Activated T-helper 1 cell treated with Interleukin-2 at 50 U/mL for 16 hours (primary cell): ENCODE data around the gene ECHS1.

ENCODE experiments used
- DNase-seq: peaks from one replicate; pipeline ENCODE4 v3.0.0-alpha.2; 2020; ENCODE audit warnings: low read depth

ECHS1 gene

DNA sequence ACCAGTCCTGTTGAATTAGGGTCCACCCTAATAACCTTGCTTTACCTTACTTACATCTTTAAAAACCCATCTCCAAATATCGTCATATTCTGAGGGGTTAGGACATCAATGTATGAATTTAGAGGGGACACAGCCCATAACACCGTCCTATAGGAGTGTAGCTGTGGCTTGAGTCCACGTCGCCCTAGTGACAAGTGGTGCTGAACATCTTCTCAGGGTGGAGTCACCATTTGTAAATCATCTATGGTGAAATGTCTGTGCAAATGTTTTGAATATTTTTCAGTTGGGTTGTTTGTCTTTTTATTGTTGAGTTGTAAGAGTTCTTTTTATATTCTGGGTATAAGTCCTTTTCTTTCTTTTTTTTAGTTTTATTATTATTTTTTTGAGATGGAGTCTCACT lies 31.2 kb downstream of the ECHS1 start:
- DNase-seq = no peak

- DNase-seq = no peak
Observed at GRCh38 chr10:133339708-133340380, 33.3 kb downstream of the ECHS1 start.

- DNase-seq = no peak
Observed at GRCh38 chr10:133338080-133339071, 34.8 kb downstream of the ECHS1 start.

DNA sequence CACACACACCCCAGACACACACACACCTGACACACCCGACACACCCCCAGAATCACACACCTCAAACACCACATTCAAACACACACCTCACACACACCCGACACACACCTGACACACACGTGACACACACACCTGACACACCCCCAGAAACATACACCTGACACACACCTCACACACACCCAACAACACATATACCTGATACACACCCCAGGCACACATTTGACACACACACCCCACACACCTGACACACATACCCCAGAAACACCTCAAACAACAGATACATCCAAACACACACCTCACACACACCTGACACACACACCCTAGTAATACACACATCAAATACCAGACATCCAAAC lies 35.8 kb downstream of the ECHS1 start:
- no peak for DNase-seq

GRCh38 chr10:133336577-133337369 lies 36.4 kb downstream of the ECHS1 start, which contains the start of gene CALY:
Gene CALY, minus strand, starts transcription at chr10:133336896. Its CDS starts 7,907 bp downstream, at chr10:133328989.
- DNase-seq = peak; percentile 87

GRCh38 chr10:133336118-133336576 lies 37.0 kb downstream of the ECHS1 start:
- no peak for DNase-seq

- peak; percentile 69 for DNase-seq
Observed at GRCh38 chr10:133335246-133336117, 37.7 kb downstream of the ECHS1 start.

DNA sequence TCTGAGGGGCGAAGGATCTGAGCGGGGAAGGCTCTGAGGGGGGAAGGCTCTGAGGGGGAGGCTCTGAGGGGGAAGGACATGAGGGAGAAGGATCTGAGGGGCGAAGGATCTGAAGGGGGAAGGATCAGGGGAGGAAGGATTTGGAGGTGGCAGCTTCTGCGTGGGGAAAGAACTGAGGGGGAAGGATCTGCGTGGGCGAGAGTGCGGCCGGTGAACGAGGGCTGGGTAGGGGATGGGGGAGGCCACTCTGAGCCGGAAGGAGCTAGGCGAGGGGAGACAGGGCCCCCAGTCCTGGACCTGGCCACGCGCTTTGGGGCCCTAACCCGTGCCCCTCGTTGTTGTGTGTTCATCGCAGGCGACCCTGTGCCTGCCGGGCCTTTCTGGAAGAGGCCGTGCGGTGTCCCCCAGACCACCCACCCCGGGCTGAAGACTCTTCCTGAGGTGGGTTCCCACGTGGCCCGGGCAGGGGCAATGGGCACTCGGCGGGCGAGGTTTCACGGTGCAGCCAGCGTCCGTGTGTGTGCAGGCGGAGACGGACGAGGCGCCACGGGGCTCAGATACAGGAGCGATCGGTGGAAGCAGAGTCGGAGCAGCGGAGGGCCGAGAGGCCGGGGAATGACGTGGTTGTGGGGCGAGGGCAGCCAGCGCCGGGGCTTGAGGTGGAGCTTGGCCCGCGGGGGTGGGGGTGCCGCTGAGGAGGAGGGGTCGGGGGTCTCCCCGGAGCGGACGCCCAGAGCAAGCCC lies 38.5 kb downstream of the ECHS1 start:
- DNase-seq = no peak

- DNase-seq = no peak
Observed at GRCh38 chr10:133332936-133333699, 40.0 kb downstream of the ECHS1 start.

DNA sequence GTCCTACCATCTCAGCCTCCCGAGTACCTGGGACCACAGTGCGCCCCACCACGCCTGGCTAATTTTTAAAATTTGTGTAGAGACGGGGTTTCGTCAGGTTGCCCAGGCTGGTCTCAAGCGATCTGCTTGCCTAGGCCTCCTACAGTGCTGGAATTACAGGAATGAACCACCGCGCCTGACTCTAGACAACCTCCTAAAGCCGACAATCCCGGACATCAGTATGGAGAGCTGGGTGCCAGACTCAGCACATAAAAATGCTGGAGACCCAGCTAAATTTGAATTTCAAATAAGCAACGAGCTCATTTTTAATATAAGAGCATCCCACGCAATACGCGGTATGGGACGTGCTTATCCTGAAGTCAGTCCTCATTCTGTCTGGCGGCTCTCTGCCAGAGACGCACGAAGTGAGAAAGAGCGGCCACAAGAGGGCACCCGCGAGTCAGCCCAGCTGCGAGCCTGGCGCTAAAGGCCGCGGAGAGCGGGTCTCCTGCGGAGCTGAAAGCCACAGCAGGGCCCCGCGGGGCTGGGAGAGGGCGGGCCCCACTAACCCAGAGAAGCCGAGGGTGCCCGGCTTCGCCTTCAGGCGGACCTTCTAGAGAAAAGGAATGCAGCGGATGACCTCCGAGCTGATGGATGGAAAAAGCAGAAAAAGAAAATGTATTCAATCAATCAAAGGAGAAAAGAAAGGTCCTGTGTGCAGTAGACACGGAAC lies 43.5 kb downstream of the ECHS1 start:
- peak; percentile 76 for DNase-seq

DNA sequence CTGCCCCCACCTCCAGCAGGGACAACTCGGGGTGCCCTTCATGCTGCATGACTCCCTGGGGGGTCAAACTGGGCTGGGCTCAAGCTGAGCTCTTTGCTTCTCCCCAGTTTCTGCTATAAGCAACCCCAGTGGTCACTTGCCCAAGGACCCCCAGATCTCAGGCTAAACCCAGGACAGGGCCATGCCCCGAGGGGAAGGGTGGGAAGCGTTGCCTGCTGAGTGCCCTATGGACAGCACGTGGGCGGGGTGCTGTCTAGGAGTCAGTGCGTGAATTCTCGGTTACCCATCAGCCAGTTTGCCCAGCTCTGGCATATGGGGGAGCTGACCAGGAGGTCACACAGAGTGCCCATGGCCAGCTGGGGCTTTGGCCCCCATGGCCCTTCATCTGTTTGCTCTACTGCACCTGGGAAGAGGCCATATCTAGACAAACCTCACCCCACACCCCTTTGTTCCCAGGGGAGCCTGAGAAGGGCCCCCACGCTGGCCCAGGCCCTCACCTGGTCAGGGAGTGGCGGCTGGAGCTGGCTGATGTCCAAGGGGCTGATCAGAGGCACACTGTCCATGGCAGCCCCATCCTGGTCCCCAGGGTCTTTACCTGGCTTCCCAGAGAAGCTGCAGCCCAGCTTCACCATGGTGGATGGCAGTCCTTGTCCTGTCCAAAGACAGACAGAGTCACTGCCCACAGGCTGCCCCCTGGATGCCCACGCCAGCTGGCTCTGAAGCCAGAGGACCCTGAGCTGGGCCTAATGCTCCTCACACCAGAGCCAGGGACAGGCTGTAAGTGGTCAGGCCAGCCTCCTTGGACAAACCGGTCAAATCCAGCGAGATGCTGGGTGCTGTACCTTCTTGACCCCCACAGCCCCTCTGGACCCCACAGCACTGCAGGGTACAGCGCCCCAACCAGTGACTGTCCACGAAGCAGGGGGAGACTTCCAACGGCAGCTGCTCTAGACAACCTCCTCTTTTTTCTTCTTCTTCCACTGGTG lies 44.5 kb downstream of the ECHS1 start:
- no peak for DNase-seq

DNA sequence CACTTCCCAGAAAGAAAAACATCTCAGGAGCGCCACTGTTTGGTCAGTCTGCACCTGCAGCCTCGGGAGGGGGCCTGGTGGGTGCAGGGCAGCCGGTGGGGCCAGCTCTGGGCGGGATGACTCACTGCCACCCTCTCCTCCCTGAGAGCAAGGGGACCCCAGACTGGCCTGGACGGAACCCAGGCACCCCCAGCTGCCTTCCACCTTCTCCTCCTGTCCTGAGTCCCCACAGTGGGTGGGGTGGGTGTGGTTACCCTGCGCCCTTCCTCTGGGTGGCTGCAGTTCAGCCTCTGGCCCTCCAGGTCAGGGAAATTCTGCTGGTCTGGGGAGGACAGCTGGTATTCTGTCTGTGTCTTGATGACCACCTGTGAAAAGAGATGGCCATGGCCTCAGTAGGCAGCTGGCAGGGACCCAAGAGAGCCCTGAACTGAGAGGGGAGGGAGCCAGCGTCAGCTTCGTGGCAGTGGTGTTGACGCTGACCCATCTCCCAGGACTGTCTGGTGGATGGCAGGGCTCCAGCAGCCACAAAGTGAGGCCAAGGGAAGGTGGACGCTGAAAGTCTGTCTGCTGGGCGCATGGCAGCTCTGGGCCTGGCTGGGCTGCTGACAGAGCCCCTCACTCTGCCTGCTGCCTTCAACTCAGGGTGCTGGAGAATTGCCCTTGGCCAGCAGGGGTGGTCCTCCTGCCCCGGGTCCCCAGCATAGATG lies 45.4 kb downstream of the ECHS1 start:
- no peak for DNase-seq

DNA sequence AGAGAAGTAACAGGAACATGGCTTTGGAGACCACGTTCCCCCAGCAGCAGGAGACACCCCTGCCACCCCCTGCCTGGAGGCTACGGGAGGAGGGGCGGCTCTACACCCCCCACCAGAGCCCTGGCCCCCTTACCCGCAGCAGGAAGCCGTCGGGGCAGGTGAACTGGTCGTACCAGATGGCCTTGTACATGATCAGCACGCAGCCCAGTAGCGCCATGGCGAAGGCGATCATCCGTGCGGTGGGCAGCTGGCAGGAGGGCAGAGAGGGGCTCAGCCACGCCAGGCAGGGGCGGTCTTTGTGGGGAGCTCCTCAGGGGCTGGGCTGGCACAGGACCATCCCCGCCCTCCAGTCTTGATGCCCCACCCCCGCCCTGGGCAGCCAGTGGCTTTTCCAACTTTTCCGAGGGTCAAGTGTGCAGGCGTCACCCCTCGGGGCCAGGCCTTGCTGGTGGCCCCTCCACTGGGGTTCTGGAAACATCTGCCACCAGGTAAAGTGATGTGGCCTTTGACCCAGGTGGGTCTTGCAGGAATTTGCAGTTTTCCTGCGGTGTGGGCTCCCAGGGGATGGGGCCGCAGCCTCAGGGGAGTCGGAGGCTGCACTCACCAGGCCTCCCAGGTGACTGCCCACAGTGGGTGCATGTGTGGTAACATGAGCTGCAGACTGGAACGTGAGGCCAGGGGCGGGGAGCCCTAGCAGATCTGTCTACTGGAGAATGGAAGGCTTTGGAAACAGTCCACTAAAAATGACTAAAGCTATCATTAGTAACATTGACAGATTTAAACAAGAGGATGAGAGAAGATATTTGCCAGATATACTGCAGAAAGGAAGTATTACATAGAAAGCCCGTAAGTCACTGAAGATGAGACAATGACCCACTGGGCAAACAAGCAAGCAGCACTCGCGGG lies 46.2 kb downstream of the ECHS1 start:
- no peak for DNase-seq

DNA sequence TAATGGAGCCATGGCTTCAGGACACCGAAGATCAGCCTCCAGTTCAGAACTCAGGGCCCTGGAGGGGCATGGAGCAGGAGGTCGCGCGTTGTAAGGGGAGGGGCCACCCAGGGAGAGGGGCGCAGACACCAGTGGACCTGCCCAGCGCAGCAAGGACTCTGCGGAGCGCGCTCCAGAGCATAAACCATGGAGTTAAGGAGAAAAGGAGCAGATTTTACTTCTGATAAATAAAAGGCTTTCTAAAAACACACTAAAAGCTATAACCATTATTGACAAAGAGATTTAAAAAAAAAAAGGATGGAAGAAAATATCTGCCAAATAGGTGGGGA lies 47.0 kb downstream of the ECHS1 start:
- DNase-seq = no peak

DNA sequence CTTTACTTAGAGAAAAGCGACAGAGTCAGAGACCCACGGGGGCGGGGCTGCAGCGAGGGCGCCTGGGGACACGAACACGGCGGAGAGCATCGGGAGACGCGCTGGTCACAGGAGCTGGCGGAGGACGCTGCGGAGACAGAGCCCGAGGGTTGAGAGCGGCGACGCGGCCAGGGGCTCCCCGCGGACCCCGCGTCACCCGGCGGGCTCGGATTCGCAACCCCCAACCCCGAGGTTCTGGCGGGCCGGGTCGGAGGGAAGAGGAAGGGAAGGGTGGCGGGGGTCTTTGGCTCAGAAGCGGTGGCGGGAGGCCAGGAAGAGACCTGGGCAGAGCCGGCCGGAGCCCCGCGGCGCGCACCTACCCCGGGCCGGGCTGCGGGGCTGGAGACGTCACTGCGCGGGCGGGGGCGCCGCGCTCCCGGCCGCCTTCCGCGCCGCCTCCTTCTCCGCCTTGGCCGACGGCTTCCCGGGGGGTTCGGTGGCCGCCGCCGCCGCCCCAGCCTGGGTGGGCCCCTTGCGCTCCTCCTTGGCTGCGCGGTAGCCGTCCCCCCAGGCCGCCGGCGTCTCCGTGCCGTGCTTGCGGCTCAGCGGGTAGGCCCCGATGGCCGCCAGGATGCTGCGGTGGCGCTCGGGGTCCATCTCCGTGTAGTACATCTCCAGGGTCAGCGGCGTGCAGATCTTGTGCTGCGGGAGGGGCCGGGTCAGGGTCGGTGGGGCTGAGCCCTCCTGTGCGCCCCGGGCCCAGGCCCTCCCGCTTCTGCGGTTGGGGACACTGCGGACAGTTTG lies 47.5 kb downstream of the ECHS1 start:
- DNase-seq = no peak
